HG02938 (cell line): ENCODE measurements around the gene CPA5.

ENCODE experiments used
- ATAC-seq: cut with Tn5 transposase; IDR thresholded peaks from one replicate; pipeline ENCODE4 v1.9.1; 2021; ENCODE audit warnings: mild to moderate bottlenecking, moderate library complexity; ENCODE audit not compliant: unreplicated experiment

Gene CPA5

GRCh38 chr7:130394421-130395195, 50.0 kb downstream of the CPA5 start:
- no peak for ATAC-seq

- no peak for ATAC-seq
Measured at GRCh38 chr7:130395421-130395820, 50.8 kb downstream of the CPA5 start.

- no peak for ATAC-seq
Measured at GRCh38 chr7:130396109-130396508, 51.5 kb downstream of the CPA5 start.

- no peak for ATAC-seq
Measured at GRCh38 chr7:130397051-130397757, 52.6 kb downstream of the CPA5 start.

GRCh38 chr7:130397758-130398073, 53.1 kb downstream of the CPA5 start:
- ATAC-seq = no peak

- ATAC-seq = no peak
Measured at GRCh38 chr7:130398526-130399090, 54.0 kb downstream of the CPA5 start.

- no peak for ATAC-seq
Measured at GRCh38 chr7:130400120-130400572, 55.5 kb downstream of the CPA5 start.

GRCh38 chr7:130401101-130401500, 56.5 kb downstream of the CPA5 start:
- no peak for ATAC-seq

- no peak for ATAC-seq
Measured at GRCh38 chr7:130401578-130401977, 57.0 kb downstream of the CPA5 start.

- no peak for ATAC-seq
Measured at GRCh38 chr7:130405003-130405402, 60.4 kb downstream of the CPA5 start.

GRCh38 chr7:130409067-130409711, 64.6 kb downstream of the CPA5 start:
- no peak for ATAC-seq

- ATAC-seq = no peak
Measured at GRCh38 chr7:130409712-130410072, 65.1 kb downstream of the CPA5 start.

- ATAC-seq = no peak
Measured at GRCh38 chr7:130410868-130411541, 66.4 kb downstream of the CPA5 start.

GRCh38 chr7:130413201-130413600, 68.6 kb downstream of the CPA5 start:
- no peak for ATAC-seq

- ATAC-seq = no peak
Measured at GRCh38 chr7:130415006-130415405, 70.4 kb downstream of the CPA5 start.

GRCh38 chr7:130417213-130417612, 72.6 kb downstream of the CPA5 start:
- ATAC-seq = no peak

- ATAC-seq = no peak
Measured at GRCh38 chr7:130418306-130418705, 73.7 kb downstream of the CPA5 start.
